T-helper 2 cell treated with Interferon-gamma antibody and Interleukin-4, amounts not matched to agents 100 ng/mL and 5 ng/mL, for 36 hours (primary cell): ENCODE data around the gene ERC2. TPM values are rescaled to one million over a fixed set of nuclear protein-coding genes. Genes with fewer than 3 reads are reported as not detected.

ENCODE experiments used
- intact Hi-C: fragments of 100-400 bp; cut with micrococcal nuclease; formaldehyde crosslinking; loops from one replicate; pipeline ENCODE4 v1.15.1; 2023
- total RNA-seq: library from RNA; stranded (reverse); gene quantifications from 2 replicates; pipeline ENCODE4 v1.2.3, GENCODE V29; 2022

The ERC2 gene
- total RNA-seq, 1 donor from 2014 or later, result 0.20 TPM

- intact Hi-C loops, result no loop called here
These were observed 39.6 kb downstream of the ERC2 start for GRCh38 chr3:56428667-56429066.

- intact Hi-C loops, result no loop called here
These were observed 43.4 kb downstream of the ERC2 start for GRCh38 chr3:56424885-56425284.

GRCh38 chr3:56424336-56424735 is 43.9 kb downstream of the ERC2 start:
- intact Hi-C loops, result no loop called here

GRCh38 chr3:56423661-56424099 is 44.6 kb downstream of the ERC2 start:
- intact Hi-C loops, result no loop called here

- intact Hi-C loops, result no loop called here
These were observed 46.0 kb downstream of the ERC2 start for GRCh38 chr3:56422316-56422715.

- intact Hi-C loops, result no loop called here
These were observed 47.1 kb downstream of the ERC2 start for GRCh38 chr3:56421205-56421604.

- intact Hi-C loops, result no loop called here
These were observed 52.6 kb downstream of the ERC2 start for GRCh38 chr3:56415652-56416051.

- intact Hi-C loops, result no loop called here
These were observed 54.4 kb downstream of the ERC2 start for GRCh38 chr3:56413911-56414310.

GRCh38 chr3:56411166-56411565 is 57.1 kb downstream of the ERC2 start:
- intact Hi-C loops, result no loop called here

- intact Hi-C loops, result no loop called here
These were observed 57.7 kb downstream of the ERC2 start for GRCh38 chr3:56410576-56410975.

- intact Hi-C loops, result no loop called here
These were observed 58.5 kb downstream of the ERC2 start for GRCh38 chr3:56409790-56410189.

- intact Hi-C loops, result no loop called here
These were observed 59.5 kb downstream of the ERC2 start for GRCh38 chr3:56408761-56409196.

- intact Hi-C loops, result no loop called here
These were observed 61.3 kb downstream of the ERC2 start for GRCh38 chr3:56406826-56407515.

GRCh38 chr3:56404884-56405283 is 63.4 kb downstream of the ERC2 start:
- intact Hi-C loops, result no loop called here

GRCh38 chr3:56398659-56399058 is 69.6 kb downstream of the ERC2 start:
- intact Hi-C loops, result no loop called here

- intact Hi-C loops, result no loop called here
These were observed 70.5 kb downstream of the ERC2 start for GRCh38 chr3:56397798-56398197.

GRCh38 chr3:56389183-56389830 is 79.0 kb downstream of the ERC2 start:
- intact Hi-C loops, result no loop called here

- intact Hi-C loops, result no loop called here
These were observed 85.2 kb downstream of the ERC2 start for GRCh38 chr3:56383092-56383491.

GRCh38 chr3:56379723-56380287 is 88.5 kb downstream of the ERC2 start:
- intact Hi-C loops, result no loop called here

- intact Hi-C loops, result no loop called here
These were observed 92.6 kb downstream of the ERC2 start for GRCh38 chr3:56375654-56376053.

GRCh38 chr3:56373386-56373785 is 94.9 kb downstream of the ERC2 start:
- intact Hi-C loops, result no loop called here

- intact Hi-C loops, result no loop called here
These were observed 97.1 kb downstream of the ERC2 start for GRCh38 chr3:56370991-56371775.
